Activated T-helper 17 cell treated with anti-CD3 and anti-CD28 coated beads, Interleukin-2, amount 50 U/mL, for 72 hours (primary cell): ENCODE data around the gene GUCY1A1. TPM values are rescaled to one million over a fixed set of nuclear protein-coding genes. Genes with fewer than 3 reads are reported as not detected.
A peak's percentile ranks its signal among the peaks of the same experiment; 100 is the strongest.

Source experiments
- ATAC-seq: fragments of 150-1000 bp; cut with Tn5 transposase; replicated peaks from 2 replicates; pipeline ENCODE4 v1.10.0; 2021; ENCODE audit warnings: mild to moderate bottlenecking, moderate library complexity
- H3K27ac Mint-ChIP-seq: one replicate; pipeline ENCODE4 v1.8.0; 2022; ENCODE audit warnings: mixed read lengths
- H3K27me3 Mint-ChIP-seq: one replicate; pipeline ENCODE4 v1.8.0; 2022; ENCODE audit warnings: mixed read lengths
- H3K36me3 Mint-ChIP-seq: one replicate; pipeline ENCODE4 v1.8.0; 2022; ENCODE audit warnings: low read depth, mild to moderate bottlenecking, mixed read lengths
- H3K4me1 Mint-ChIP-seq: one replicate; pipeline ENCODE4 v1.8.0; 2022; ENCODE audit warnings: mixed read lengths
- H3K4me3 Mint-ChIP-seq: one replicate; pipeline ENCODE4 v1.8.0; 2022; ENCODE audit warnings: mild to moderate bottlenecking, mixed read lengths
- H3K9me3 Mint-ChIP-seq: one replicate; pipeline ENCODE4 v1.8.0; 2022; ENCODE audit warnings: mixed read lengths
- total RNA-seq, 2 donors: library from RNA; stranded (reverse); gene quantifications; one replicate each; pipeline ENCODE4 v1.2.3, GENCODE V29; 2022

GUCY1A1 gene, protein sequence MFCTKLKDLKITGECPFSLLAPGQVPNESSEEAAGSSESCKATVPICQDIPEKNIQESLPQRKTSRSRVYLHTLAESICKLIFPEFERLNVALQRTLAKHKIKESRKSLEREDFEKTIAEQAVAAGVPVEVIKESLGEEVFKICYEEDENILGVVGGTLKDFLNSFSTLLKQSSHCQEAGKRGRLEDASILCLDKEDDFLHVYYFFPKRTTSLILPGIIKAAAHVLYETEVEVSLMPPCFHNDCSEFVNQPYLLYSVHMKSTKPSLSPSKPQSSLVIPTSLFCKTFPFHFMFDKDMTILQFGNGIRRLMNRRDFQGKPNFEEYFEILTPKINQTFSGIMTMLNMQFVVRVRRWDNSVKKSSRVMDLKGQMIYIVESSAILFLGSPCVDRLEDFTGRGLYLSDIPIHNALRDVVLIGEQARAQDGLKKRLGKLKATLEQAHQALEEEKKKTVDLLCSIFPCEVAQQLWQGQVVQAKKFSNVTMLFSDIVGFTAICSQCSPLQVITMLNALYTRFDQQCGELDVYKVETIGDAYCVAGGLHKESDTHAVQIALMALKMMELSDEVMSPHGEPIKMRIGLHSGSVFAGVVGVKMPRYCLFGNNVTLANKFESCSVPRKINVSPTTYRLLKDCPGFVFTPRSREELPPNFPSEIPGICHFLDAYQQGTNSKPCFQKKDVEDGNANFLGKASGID
- total RNA-seq, result not detected

DNA sequence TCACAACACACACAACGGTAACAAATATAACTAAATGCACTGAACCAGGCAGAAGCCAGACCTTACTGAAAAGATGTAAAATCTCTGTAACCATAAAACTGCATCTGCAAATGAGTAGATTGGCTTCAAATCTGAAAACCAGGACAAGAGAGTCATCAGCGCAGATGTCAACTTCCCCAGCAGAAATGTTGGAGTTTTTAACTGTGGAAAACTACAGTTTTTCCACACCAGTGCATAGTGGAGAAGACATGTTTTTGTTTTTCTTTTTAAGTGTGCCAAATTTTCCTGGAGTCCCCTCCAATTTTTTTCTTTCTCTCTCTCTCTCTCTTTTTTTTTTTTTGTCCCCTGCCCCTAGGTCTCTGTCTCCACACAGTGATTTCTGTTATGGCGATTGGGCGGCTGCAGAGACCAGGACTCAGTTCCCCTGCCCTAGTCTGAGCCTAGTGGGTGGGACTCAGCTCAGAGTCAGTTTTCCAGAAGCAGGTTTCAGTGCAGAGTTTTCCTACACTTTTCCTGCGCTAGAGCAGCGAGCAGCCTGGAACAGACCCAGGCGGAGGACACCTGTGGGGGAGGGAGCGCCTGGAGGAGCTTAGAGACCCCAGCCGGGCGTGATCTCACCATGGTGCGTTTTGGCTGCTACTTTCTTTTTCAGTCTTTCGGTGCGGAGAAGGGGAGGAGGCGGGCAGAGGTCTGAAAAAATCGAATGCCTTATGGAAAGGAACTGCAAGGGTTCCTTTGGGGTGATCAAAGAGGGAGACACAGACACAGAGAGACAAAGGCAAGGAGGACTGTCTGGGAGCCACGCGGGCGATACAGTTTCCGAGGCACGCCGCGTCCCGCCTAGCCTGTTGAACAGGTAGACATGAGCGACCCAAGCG is at the start of gene GUCY1A1:
GUCY1A1 (plus strand) TSS at position 505 of the 878 bp plus-strand sequence. CDS start 30,020 bp downstream, outside the sequence.
- no peaks in the 10 kb centered on the region for H3K36me3 Mint-ChIP-seq
- no peaks in the 10 kb centered on the region for H3K9me3 Mint-ChIP-seq
- no peak within 1 kb of the TSS for H3K27ac Mint-ChIP-seq
- H3K27me3 Mint-ChIP-seq, result peaks cover 52% of the 10 kb centered on the region
- H3K4me1 Mint-ChIP-seq, result no peaks in the 10 kb centered on the region
- ATAC-seq, result no peak
- peak within 1 kb of the TSS; percentile 72 for H3K4me3 Mint-ChIP-seq

DNA sequence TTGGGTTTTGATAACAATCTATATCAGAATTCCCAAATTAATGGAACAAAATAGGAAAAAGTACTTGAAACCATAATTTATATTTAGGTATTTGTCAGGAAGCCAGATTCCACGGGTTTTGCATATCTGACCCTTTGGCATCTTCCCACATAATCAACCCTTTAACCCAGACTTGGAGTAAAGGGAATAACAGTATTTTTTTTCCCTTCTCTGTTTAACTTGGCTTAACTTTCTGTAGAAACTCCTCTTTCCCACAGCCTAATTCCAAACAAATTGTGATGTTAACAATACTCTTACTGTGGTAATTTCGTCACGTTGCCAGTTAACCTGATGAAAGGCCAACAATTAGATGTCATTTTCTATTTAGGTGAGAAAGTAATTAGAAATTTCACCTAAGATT is 49.4 kb upstream of the GUCY1A1 start:
- Mint-ChIP-seq H3K36me3 (no peaks in the 10 kb centered on the region), H3K9me3 (no peaks in the 10 kb centered on the region), H3K4me3 (no peak overlapping the region), H3K4me1 (no peaks in the 10 kb centered on the region), H3K27ac (no peak overlapping the region), H3K27me3 (peaks cover 10% of the 10 kb centered on the region)
- ATAC-seq, result no peak

DNA sequence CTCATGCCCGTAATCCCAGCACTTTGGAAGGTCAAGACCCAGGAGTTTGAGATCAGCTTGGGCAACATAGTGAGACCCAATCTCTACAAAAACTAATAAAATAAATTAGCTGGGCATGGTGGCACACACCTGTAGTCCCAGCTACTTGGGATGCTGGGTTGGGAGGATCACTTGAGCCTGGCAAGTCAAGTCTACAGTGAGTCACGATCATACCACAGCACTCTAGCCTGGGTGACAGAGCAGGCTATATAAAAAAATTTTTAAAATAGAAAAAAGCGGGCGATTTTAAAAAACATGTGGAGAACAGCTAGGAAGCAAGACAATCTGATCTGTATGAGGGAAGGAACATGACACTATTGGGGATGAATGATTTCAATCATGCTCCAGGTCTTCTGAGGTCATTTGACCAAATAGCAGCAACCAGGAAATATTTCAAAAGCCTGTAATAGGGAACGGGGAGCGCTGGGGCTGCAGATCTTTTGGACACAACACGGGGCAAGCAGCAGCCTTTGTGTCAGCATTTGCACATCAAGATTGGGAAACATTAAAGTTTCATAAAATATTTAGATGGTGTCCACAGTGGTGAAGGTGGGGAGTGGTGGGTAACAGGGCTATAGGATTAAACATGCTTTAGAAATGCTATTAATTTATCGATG is 48.3 kb upstream of the GUCY1A1 start:
- Mint-ChIP-seq H3K27ac (no peak overlapping the region), H3K4me3 (no peak overlapping the region), H3K36me3 (no peaks in the 10 kb centered on the region), H3K9me3 (no peaks in the 10 kb centered on the region), H3K4me1 (no peaks in the 10 kb centered on the region), H3K27me3 (peaks cover 6% of the 10 kb centered on the region)
- no peak for ATAC-seq

DNA sequence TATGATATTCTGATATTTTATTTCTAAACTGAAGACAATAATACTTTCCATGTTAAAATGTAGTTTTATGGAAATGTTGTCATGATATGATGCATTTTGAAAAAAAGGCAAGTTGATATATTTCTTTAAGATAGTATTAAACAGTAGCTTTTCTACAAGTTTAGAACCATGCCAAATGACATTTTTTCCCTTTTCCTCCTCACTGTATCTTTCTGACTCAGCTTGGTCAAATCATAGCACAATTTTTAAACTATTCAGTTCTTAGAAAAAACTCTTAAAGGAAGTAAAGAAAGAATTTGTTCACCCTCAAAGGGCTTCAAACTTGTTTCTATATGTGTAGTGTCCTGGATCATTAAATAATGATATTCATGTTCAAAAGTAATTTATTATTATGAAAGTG is 46.0 kb upstream of the GUCY1A1 start:
- Mint-ChIP-seq H3K9me3 (peaks cover 4% of the 10 kb centered on the region), H3K36me3 (no peaks in the 10 kb centered on the region), H3K27ac (no peak overlapping the region), H3K4me3 (no peak overlapping the region), H3K27me3 (peaks cover under 1% of the 10 kb centered on the region), H3K4me1 (no peaks in the 10 kb centered on the region)
- ATAC-seq, result no peak

DNA sequence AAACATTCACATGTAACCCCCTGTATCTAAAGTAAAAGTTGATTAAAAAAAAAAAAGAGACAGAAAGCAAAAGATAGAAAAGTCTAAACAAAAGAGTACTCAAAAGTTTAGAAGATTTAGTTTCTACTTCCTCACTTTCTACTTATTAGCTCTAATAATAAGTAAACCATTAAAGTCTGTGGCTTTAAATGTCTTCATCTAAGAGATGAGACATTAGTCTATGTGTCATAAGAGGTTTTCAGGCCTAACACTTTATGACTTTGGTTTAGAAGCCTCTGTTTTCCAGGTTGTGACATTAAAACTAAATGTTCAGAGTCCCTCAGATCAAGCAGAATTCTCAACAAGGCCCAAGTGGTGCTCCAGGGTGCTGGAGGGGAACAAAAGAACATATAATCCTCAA is 42.2 kb upstream of the GUCY1A1 start:
- Mint-ChIP-seq H3K4me1 (no peaks in the 10 kb centered on the region), H3K36me3 (no peaks in the 10 kb centered on the region), H3K9me3 (peaks cover 4% of the 10 kb centered on the region), H3K4me3 (no peak overlapping the region), H3K27me3 (no peaks in the 10 kb centered on the region), H3K27ac (no peak overlapping the region)
- no peak for ATAC-seq

DNA sequence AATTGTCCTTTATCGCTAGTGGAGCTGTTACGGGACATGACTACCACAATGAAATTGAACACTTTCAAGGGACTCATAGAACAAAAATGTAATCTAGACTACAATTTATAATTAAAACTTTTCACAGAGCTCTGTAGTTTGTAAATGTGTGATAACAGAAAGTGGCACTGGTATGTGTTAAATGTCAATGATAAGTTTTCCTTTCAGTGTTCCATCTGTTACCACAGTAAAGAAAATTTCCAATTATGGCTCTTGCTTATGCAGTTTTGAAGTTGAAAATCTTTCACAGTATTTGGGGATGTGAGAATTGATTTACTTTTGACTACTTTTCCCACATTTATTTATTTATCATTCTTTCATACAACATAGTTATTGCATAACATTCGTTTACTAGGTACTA is 40.1 kb upstream of the GUCY1A1 start:
- Mint-ChIP-seq H3K27me3 (no peaks in the 10 kb centered on the region), H3K4me1 (no peaks in the 10 kb centered on the region), H3K9me3 (peaks cover 4% of the 10 kb centered on the region), H3K27ac (no peak overlapping the region), H3K4me3 (no peak overlapping the region), H3K36me3 (no peaks in the 10 kb centered on the region)
- no peak for ATAC-seq

DNA sequence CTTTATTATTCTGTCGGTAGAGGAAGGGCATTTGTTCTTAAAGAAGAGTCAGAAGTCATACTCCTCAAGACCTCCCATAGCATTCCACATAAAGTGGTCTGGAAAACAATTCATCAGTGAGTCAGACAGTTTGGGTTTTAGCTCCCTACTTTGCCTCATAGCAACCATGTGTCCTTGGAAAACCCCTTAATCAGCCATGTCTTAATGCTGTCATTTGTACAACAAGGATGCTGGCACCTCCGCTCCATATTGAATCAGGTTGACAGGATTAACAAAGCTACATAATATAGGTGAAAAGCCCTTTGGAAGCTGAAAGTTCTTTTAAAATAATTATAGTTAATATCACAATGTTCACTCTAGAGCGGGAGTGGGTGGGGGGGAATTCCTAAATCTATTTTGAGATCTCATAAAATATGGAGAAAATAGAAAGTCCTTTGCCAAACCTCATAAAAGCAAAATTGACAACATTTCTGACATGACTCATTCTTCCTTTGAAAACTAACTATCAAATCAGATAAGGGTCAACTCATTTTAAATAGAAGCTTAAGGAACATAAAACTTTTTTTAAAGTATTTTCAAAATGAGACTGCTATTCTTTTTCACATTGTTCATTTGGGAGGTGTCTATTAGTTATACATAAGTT is 37.3 kb upstream of the GUCY1A1 start:
- Mint-ChIP-seq H3K27ac (no peak overlapping the region), H3K36me3 (no peaks in the 10 kb centered on the region), H3K27me3 (no peaks in the 10 kb centered on the region), H3K4me3 (no peak overlapping the region), H3K9me3 (peaks cover under 1% of the 10 kb centered on the region), H3K4me1 (no peaks in the 10 kb centered on the region)
- ATAC-seq, result no peak

GRCh38 chr4:155629956-155630355 is 36.7 kb upstream of the GUCY1A1 start:
- Mint-ChIP-seq H3K27me3 (no peaks in the 10 kb centered on the region), H3K4me1 (no peaks in the 10 kb centered on the region), H3K9me3 (peaks cover 3% of the 10 kb centered on the region), H3K27ac (no peak overlapping the region), H3K4me3 (no peak overlapping the region), H3K36me3 (no peaks in the 10 kb centered on the region)
- no peak for ATAC-seq

- Mint-ChIP-seq H3K36me3 (no peaks in the 10 kb centered on the region), H3K27me3 (peaks cover 4% of the 10 kb centered on the region), H3K4me3 (no peak overlapping the region), H3K4me1 (no peaks in the 10 kb centered on the region), H3K27ac (no peak overlapping the region), H3K9me3 (peaks cover 3% of the 10 kb centered on the region)
- ATAC-seq, result no peak
These were observed 34.3 kb upstream of the GUCY1A1 start for GRCh38 chr4:155632310-155632840.

- ATAC-seq, result no peak
- no peak overlapping the region for H3K27ac Mint-ChIP-seq
- H3K4me1 Mint-ChIP-seq, result no peaks in the 10 kb centered on the region
- no peaks in the 10 kb centered on the region for H3K36me3 Mint-ChIP-seq
- peaks cover 3% of the 10 kb centered on the region for H3K9me3 Mint-ChIP-seq
- no peak overlapping the region for H3K4me3 Mint-ChIP-seq
- H3K27me3 Mint-ChIP-seq, result peaks cover 12% of the 10 kb centered on the region
These were observed 28.3 kb upstream of the GUCY1A1 start for GRCh38 chr4:155638195-155638965.

- Mint-ChIP-seq H3K27ac (no peak overlapping the region), H3K36me3 (no peaks in the 10 kb centered on the region), H3K9me3 (no peaks in the 10 kb centered on the region), H3K4me3 (no peak overlapping the region), H3K27me3 (peaks cover 15% of the 10 kb centered on the region), H3K4me1 (no peaks in the 10 kb centered on the region)
- ATAC-seq, result peak; percentile 52
These were observed 26.7 kb upstream of the GUCY1A1 start for GRCh38 chr4:155639704-155640523.

GRCh38 chr4:155640751-155641150 is 25.9 kb upstream of the GUCY1A1 start:
- H3K9me3 Mint-ChIP-seq, result no peaks in the 10 kb centered on the region
- no peak for ATAC-seq

More at GRCh38 chr4:155640751-155641150, 25.9 kb upstream of the GUCY1A1 start:
- Mint-ChIP-seq H3K4me3 (no peak overlapping the region), H3K36me3 (no peaks in the 10 kb centered on the region), H3K4me1 (no peaks in the 10 kb centered on the region), H3K27ac (no peak overlapping the region), H3K27me3 (peaks cover 17% of the 10 kb centered on the region)
